ENCODE measurements around the gene XDH.

DNA sequence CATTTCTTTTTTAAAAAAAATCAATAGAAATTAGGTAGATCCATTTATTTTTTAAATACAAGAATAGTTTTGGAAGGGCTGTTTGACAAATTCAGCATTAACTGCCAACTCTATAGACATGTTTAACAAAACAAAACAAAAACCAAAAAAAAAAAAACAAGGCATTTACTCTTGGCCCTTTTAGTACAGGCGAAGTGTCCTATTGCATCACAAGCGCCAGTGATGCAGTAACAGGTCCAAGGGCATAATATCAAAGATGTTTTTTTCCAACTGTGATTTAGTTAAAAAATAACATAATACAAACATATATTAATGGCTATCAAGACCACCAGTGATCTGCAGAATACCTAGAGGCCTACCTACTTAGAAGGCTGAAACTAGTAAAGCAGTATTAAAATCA, 55.3 kb downstream of the XDH start:
- TF ChIP-seq CTCF (IDR thresholded peaks at IDR 0.05) (no peak), POLR2A (IDR thresholded peaks at IDR 0.05) (no peak), POLR2AphosphoS5 (IDR thresholded peaks at IDR 0.05; ENCODE audit: insufficient read depth in 1 of 2, low read depth in 1 of 2) (no peak)
